T-helper 1 cell treated with Interleukin-12 subunit alpha and Interleukin-12 subunit beta and Interleukin-4 antibody, amounts not matched to agents 30 ng/mL and 1 ng/mL, for 36 hours (primary cell): ENCODE measurements around the gene IL31. TPM values are rescaled to one million over a fixed set of nuclear protein-coding genes. Genes with fewer than 3 reads are reported as not detected.

Source experiments
- intact Hi-C: fragments of 100-400 bp; cut with micrococcal nuclease; formaldehyde crosslinking; loops from one replicate; pipeline ENCODE4 v1.15.1; 2024
- total RNA-seq: library from RNA; stranded (reverse); gene quantifications from 2 replicates; pipeline ENCODE4 v1.2.3, GENCODE V29; 2022

IL31 gene
- total RNA-seq: 0.24 TPM in 1 of 2 replicates, not detected in the other

GRCh38 chr12:122174155-122174845, at the start of gene IL31:
IL31 (minus strand) TSS chr12:122174221; CDS start chr12:122174172, 49 bp downstream.
- intact Hi-C loops: no loop called here

DNA sequence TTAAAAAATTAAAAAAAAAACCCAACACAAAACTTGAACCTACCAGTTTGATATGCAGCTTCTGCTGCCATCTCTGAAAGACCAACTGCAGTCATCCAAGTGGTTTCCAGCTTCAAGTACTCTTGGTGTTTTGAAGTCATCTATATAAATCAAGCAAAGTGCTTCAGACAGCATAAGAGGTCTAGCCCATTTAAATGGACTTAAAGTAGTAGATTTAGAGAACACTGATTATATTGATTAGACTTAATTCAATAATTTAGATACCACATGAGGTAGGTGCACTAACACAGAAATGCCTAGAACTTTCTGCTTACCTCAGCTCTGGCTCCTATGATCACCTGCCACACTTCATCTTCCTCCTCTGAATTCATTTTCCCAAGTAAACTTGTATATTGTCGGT, 42.4 kb upstream of the IL31 start:
- intact Hi-C loops: no loop called here

- intact Hi-C loops: no loop called here
Measured at GRCh38 chr12:122215771-122216170, 41.8 kb upstream of the IL31 start.

DNA sequence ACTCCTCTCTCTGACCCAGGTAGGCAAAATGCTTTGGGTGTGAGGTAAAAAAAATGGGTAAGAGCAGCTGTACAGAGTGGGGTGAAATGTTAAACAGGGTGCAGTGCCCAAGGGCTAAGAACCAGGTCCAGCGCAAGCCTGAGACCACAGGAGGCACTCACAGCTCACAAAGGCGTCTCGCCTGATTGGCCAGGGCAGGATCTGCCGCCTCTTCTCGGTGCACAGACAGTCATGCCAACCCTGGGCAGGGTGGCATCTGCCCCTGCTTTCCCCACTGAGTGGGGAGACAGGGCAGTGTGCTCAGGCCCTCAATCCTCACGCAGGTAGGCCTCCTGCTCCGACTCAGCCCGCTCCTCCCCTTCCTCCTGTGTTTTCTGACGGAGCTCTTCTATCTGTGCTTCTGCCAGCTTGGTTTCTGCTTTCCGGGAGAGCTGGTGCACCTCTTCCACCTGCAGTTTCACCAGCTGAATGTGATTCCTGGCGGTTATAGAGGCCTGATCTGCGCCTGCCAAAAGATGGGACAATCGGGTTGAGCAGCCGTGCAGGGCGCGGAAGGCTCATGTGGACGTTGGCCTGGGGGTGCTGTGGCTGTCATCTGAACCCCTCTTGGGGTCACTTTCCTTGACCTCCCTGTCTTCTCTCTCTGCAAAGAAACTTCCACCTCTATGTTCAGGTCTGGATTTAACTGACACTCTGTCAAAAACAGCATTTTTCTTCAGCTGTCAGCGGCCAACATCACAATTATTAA, 34.2 kb upstream of the IL31 start:
- intact Hi-C loops: no loop called here

- intact Hi-C loops: no loop called here
Measured at GRCh38 chr12:122207391-122207790, 33.4 kb upstream of the IL31 start.

- intact Hi-C loops: no loop called here
Measured at GRCh38 chr12:122206976-122207375, 33.0 kb upstream of the IL31 start.

GRCh38 chr12:122206111-122206881, 32.3 kb upstream of the IL31 start:
- intact Hi-C loops: no loop called here

DNA sequence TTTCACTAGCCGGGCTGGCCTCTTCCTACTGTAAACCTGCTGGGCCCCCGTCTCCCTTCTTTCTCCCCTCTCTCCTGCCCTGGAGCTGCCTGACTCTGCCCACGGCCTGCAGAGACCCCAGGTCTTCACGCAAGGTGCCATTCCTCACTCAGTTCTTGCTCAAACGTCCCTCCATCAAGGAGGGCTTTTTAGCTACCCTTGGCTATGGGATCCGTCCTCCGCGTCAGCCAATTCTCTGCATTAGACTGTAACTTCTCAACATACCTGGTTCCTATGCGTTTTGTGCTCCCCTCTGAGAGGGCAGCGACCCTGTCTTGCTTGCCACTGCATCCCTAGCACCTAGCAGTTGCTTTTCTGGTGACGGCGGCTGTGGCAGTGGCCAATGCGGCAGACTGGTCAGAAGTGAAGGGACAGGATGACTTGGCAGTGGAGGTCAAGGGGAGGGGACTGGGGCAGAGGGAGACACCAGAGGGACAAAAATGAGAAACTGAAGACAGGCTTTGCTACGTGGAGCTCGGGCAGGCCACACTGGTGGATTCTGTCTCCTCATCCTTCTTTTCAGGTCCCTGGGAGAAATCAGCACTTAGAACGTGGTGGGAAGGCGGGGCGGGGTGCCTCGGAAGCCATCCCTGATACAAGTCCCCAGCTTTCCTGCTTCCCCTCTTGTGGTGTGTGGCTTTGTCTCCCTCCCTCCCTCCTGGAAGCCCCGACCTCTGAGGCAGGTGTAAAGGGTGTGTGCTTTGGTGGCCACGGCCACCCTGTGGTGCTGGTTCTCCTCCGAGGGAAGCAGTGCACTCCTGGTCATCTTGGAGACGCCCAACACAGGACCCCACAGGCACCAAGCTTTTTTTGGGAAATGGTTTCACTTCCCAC, 31.3 kb upstream of the IL31 start:
- intact Hi-C loops: no loop called here

DNA sequence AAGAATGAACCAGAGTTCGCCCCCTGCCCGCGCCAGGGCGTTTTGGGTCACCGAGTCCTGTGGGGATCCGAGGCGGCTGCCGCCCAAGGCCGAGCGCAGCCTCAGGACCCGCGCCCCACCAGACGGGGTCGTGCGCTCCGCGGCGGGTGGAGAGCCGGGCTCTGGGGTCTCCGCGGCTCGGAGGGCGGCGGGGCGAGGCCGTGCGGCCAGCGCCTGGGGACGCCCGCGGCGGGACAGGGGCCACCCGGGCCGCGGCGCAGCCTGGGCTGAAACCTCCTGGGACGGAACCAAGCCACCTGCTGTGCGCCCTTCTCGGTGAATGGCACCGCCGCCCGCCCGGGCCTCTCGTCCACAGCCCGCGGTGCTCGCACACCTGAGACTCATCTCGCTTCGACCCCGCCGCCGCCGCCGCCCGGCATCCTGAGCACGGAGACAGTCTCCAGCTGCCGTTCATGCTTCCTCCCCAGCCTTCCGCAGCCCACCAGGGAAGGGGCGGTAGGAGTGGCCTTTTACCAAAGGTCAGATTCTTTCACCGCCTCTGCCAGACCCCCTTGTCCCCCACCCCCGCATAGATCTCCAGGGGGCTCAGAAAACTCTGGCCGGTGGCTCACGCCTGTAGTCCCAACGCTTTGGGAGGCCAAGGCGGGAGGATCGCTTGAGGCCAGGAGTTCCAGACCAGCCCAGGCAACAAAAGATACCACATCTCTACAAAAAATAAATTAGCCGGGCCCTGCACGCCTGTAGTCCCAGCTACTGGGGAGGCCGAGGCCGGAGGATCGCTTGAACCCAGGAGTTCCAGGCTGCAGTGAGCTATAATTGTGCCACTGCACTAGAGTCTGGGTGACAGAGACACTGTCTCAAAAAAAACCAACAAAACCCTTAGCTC, 30.4 kb upstream of the IL31 start:
- intact Hi-C loops: no loop called here

DNA sequence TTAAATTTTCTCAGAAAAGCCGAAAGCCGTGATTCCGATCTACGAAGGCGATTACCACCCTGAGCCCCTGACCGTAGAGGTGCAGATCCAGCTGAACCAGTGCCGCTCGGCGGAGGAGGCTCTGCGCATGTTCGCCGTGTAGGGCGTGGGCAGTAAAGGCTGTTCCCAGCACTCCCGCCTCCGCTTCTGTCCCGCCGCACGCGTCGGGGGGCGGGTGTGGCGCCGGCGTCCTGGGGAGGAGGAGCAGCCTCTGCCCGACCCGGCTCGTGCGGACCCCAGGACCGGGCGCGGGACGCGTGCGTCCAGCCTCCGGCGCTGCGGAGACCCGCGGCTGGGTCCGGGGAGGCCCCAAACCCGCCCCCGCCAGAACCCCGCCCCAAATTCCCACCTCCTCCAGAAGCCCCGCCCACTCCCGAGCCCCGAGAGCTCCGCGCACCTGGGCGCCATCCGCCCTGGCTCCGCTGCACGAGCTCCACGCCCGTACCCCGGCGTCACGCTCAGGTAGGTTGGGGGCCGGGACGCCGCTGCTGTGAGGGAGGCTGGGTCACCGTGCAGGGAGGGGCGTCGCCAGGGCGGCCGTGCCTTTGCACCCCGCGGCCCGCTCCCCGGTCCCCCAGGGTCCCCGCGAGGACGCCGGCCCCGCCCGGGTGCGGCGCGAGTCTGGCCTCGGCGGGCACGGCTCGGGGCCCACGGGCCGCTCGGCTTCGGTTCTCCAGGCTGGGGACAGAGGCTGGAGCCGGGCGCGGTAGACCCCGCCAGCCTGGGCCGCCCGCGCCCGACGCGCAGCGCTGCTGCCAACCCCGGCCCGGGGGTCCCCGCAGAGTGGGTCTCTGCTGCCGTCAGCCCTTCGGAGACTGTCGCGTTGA, 29.5 kb upstream of the IL31 start, which contains the start of gene B3GNT4:
TSS of gene B3GNT4 (plus strand) at position 409 of the 866 bp plus-strand sequence. CDS start 910 bp downstream, outside the sequence.
- intact Hi-C loops: loop anchor here (1.0 kb wide), 1 partner anchor 23 kb away; the partner anchor contains the start of gene DIABLO

DNA sequence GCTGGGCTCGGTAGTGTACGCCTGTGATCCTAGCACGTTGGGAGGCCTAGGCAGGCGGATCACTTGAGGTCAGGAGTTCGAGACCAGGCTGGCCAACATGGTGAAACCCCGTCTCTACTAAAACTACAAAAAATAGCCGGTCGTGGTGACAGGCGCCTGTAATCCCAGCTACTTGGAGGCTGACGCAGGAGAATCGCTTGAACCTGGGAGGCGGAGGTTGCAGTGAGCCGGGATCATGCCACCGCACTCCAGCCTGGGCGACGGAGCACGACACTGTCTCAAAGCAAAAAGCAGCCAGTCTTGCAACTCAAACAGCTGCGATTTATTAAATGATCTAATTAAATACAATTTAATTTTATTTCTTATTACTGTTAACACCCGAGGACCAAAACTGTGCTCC, 28.8 kb upstream of the IL31 start:
- intact Hi-C loops: loop anchor here (1.0 kb wide), 1 partner anchor 23 kb away; the partner anchor contains the start of gene DIABLO

- intact Hi-C loops: no loop called here
Measured at GRCh38 chr12:122202017-122202416, 28.0 kb upstream of the IL31 start.

DNA sequence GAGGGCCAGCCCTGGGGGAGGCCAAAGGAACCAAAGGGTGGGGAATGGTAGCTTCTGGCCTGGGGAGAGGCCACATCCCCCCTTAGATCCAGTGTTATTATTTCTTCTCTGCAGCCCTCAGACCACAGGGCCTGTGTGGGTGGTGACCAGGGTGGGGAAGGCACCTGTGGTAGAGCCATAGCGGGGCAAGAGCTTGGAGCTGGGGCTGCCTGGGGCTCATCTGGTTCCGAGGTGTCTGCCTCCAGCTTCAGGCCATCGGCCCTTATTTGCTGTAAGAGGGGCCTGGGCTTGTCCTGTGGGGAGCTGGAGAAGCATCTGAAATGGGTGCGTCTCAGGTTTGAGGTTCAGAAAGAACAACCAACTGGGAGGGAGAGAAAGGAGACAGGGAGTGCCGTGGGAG, 27.4 kb upstream of the IL31 start:
- intact Hi-C loops: no loop called here

DNA sequence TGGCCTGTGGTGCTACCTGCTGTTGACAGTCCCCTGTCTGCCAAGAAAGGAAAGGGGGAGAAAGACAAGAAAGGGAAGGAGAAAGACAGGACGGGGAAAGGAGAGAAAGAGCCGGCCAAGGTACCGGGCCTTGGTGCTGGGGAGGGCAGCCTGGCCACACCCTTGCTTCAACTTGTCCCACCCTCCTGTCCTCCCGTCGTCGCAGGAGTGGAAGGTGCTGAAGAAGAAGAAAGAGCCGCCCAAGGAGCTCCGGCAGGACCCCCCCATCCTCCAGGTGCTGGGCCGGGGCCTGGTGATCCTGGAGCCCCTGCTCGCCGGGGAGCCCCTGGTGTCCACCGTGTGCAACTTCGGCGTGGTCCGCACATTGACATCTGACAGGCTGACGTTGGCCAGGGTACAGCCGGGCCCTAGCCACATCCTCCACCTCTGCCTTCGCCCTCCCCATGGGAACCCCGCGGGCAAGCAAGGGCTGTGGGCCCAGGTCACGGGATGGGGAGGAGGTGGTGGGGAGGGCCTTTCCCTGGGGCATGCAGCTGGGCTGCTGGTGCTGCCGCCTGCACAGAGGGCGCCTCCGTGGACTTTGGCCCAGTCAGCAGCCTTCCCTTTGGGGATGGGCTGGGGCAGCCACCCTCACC, 26.6 kb upstream of the IL31 start:
- intact Hi-C loops: no loop called here

- intact Hi-C loops: no loop called here
Measured at GRCh38 chr12:122199484-122200355, 25.7 kb upstream of the IL31 start.

- intact Hi-C loops: no loop called here
Measured at GRCh38 chr12:122197612-122197966, 23.6 kb upstream of the IL31 start.

DNA sequence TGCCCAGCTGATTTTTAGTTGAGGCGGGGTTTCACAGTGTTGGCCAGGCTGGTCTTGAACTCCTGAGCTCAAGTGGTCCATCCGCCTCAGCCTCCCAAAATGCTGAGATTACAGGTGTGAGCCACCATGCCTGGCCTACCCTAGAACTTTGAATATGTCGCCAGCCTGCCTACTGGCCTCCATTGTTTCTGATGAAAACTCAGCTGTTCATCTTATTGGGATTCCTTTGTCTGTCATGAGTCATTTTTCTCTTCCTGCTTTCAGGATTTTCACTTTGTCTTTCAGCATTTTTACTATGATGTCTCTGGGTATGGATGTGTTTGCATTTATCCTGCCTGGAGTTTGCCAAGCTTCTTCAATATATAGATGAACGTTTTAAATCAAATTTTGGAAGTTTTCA, 21.4 kb upstream of the IL31 start:
- intact Hi-C loops: no loop called here
